H1 (cell line): ENCODE measurements around the gene CORO7. TPM values are rescaled to one million over a fixed set of nuclear protein-coding genes. Genes with fewer than 3 reads are reported as not detected.

ENCODE experiments used
- ATF2 ChIP-seq: IDR thresholded peaks from 2 replicates; pipeline ENCODE4 v1.6.1; 2012; ENCODE audit warnings: low read length, inconsistent platforms
- CBX5 ChIP-seq: fragments of 300-800, 300-1000 bp; sonication (generic); IDR thresholded peaks from 2 replicates; pipeline ENCODE4 v1.7.1; 2016; ENCODE audit warnings: antibody characterized with exemption, low read length, low read depth
- GTF2F1 ChIP-seq: IDR thresholded peaks from 2 replicates; pipeline ENCODE4 v1.6.1; 2012; ENCODE audit warnings: low read depth, low read length, improper control_type of control experiment, borderline replicate concordance
- KDM1A ChIP-seq: fragments of 200-600, 300-600 bp; sonication (generic); IDR thresholded peaks from 2 replicates; pipeline ENCODE4 v1.7.1; 2016; ENCODE audit warnings: mild to moderate bottlenecking, low read length, borderline replicate concordance
- MAFK ChIP-seq: IDR thresholded peaks from 2 replicates; pipeline ENCODE4 v1.6.1; 2012; ENCODE audit warnings: low read depth, mild to moderate bottlenecking, improper control_type of control experiment, low read length
- POLR2A ChIP-seq, 2 experiments: IDR thresholded peaks; 1 replicate in 1 of 2; 2 replicates in 1 of 2; pipeline ENCODE4 v1.6.1; 2011; ENCODE audit warnings: low read depth in 2 of 2, low read length in 2 of 2, mild to moderate bottlenecking in 2 of 2; ENCODE audit errors: control extremely low read depth in 1 of 2
- TAF1 ChIP-seq: IDR thresholded peaks from 2 replicates; pipeline ENCODE4 v1.6.1; 2011; ENCODE audit warnings: mild to moderate bottlenecking, low read depth, low read length
- TBP ChIP-seq: IDR thresholded peaks from 2 replicates; pipeline ENCODE4 v1.6.1; 2011; ENCODE audit warnings: low read depth, low read length, improper control_type of control experiment
- TCF12 ChIP-seq: IDR thresholded peaks from 2 replicates; pipeline ENCODE4 v1.6.1; 2011; ENCODE audit warnings: low read depth, mild to moderate bottlenecking, low read length
- polyA plus RNA-seq, 7 experiments: library from polyadenylated mRNA; depleted of rRNA in 3 of 7; stranded (reverse) in 5 of 7; unstranded in 2 of 7; fragments of >200 nt in 5 of 7; fragments of 200-250 nt in 2 of 7; gene quantifications; 1 replicate in 5 of 7; 2 replicates in 1 of 7; 4 replicates in 1 of 7; pipeline versions ENCODE4 v1.2.1 to v1.2.3, GENCODE V29; 2011 to 2013; ENCODE audit warnings: missing spikeins in 2 of 7, mixed read lengths in 2 of 7
- total RNA-seq: library from RNA; stranded (reverse); fragmentation: NEBNext Ultra II Directional; extraction: Animal tissue kit (Norgen Biotek cat#: 25700); gene quantifications from 2 replicates; pipeline ENCODE4 v1.2.1, GENCODE V29; 2021

The CORO7 gene
- total and polyA plus RNA-seq, 2 of the 8 experiments (the other 6 are each of a cell fraction or from before 2014, with no cell fraction given) = 25.2 to 29.8 TPM

- TF ChIP-seq TAF1 (no peak), TBP (no peak), MAFK (no peak), ATF2 (no peak), CBX5 (no peak), GTF2F1 (no peak), TCF12 (no peak), KDM1A (no peak), POLR2A (IDR thresholded peaks at IDR 0.05; ENCODE audit: control extremely low read depth in 1 of 2, low read depth in 2 of 2, low read length in 2 of 2) (no peak)
These were observed 33.5 kb downstream of the CORO7 start (continued) for GRCh38 chr16:4382795-4383357.
